ENCODE results near the gene CTRB2.
"Not testable (repeated sequence)": the region's sequence is repeated elsewhere in the genome, so short reads cannot be mapped to it uniquely, and the experiment has no call there.

Gene CTRB2
- total RNA-seq: 0 reads per million in 2 donors

DNA sequence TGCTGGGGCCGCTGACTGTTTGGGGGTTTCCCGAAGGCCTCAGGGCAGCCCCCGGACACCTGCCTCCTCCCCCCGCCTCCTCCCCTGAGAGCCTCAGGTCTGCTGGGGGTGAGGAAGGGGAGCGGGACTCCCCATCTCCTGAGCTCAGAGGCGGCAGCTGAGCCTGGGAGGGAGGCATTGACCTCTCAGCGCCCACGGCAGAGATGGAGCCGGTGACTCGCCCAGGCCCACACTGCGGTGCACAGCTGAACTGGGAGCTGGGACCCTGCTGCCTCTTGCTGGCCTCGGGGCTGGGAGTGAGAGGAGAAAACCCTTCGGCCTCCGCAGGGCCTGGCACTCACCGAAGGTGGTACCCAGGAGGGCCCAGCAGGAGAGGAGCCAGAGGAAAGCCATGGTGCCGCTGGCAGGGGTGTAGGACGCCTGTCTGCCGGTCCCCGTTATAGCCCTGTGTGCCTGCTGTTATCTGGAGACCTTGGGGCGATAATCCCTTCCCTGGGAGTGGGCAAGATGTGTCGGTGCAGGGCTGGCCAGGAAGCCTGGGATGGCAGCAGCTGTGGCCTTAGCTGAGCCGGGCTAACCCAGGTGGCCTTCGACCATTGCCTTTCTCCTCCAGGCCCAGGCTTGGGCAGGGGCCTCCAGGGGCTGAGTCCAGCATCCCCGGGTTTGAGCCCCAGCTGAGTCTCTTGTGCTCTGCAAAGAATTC lies at the start of gene CTRB2:
Gene CTRB2 (minus strand): TSS at position 413 of the 703 bp plus-strand sequence. CDS start 20 bp downstream, at position 393.
- no peak for DNase-seq

- no peak for DNase-seq
Measured at GRCh38 chr16:75256059-75256571, 49.2 kb upstream of the CTRB2 start.

DNA sequence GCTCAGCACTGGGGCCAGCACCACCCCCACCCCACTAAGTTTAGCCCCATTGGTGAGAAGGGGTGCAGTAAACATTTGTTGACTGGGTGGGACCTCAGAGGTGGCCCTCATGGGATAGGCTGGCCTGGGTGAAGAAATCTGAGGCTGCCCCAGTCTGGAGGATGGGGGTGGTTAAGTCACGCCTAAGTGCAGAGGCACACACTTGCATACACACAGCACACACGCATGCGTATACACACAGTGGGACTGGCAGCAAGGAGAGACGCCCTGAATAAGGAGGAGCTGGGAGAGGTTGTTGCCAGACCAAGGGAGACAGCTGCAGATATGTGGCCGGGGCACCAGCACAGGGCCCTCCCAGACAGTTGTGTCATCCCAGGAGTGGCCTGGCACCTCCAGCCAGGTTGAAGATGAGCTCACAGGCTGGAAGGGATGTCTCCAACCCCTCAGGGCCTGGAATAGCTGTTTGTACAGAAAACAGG lies 47.4 kb upstream of the CTRB2 start:
- no peak for DNase-seq

GRCh38 chr16:75252946-75253911 lies 46.3 kb upstream of the CTRB2 start:
- no peak for DNase-seq

GRCh38 chr16:75252049-75252864 lies 45.3 kb upstream of the CTRB2 start:
- no peak for DNase-seq

- DNase-seq: no peak
Measured at GRCh38 chr16:75251280-75252048, 44.5 kb upstream of the CTRB2 start, which contains the start of gene BCAR1. BCAR1 (minus strand) TSS chr16:75251624; CDS start chr16:75251482, 142 bp downstream.

DNA sequence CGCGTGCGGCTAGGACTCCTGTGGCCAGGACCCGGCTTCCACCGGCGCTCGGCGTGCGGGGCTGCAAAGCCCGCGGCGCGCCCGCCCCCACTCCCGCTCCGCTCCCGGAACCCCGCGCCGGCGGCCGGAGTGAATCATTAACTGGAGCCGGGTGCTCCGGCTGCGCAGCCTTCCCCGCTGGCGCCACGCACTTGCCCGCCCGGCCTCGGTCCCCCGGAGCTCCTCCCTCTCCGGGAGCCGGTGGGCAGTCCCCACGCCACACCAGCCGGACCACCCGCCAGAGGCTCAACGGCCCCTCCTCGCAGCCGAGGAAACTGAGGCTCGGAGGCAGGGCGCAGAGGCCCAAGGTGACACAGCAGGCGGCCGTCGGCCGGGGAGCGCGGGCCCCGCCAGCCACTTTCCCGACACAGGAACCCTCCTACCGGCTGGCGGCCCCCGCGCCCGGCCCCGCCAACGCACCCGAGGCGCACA lies 43.9 kb upstream of the CTRB2 start:
- no peak for DNase-seq

DNA sequence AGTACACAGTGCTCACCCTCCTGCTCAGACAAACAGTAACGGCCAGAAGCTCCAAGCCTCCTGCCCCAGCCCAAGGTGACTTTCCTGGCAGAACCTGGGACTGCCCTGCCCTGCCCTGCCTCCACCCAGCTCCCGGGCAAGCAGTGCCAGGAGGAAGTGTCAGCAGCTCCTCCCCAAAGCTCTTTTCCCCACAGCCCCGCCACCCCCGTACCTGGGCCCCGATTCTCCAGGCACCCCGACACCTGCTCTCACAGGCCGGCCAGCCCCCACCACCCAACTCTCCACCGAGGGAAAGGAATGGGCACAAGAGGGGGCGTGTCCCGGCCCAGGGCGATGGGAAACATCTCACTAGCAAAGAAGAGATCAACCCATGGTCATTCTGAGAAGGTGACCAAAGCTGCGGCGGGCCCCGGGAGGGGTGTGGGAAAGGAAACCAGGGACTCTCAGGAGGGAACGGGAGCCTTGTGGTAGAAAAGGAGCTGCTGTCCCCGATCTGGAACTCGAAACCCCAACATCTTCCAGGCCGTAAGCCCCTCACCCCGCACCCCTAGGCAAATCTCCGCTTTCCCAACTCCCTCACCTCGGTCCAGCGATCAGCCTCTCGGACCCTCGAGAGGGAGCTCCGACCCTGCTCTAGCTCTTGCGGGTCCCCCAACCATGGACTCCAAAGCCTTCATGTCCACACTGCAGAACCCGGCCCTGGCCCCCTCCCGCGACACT lies 43.3 kb upstream of the CTRB2 start:
- no peak for DNase-seq

- no peak for DNase-seq
Measured at GRCh38 chr16:75249441-75249840, 42.5 kb upstream of the CTRB2 start.

GRCh38 chr16:75248536-75249380 lies 41.8 kb upstream of the CTRB2 start:
- DNase-seq: no peak

GRCh38 chr16:75248142-75248535 lies 41.2 kb upstream of the CTRB2 start:
- no peak for DNase-seq

GRCh38 chr16:75247249-75247648 lies 40.3 kb upstream of the CTRB2 start:
- no peak for DNase-seq

DNA sequence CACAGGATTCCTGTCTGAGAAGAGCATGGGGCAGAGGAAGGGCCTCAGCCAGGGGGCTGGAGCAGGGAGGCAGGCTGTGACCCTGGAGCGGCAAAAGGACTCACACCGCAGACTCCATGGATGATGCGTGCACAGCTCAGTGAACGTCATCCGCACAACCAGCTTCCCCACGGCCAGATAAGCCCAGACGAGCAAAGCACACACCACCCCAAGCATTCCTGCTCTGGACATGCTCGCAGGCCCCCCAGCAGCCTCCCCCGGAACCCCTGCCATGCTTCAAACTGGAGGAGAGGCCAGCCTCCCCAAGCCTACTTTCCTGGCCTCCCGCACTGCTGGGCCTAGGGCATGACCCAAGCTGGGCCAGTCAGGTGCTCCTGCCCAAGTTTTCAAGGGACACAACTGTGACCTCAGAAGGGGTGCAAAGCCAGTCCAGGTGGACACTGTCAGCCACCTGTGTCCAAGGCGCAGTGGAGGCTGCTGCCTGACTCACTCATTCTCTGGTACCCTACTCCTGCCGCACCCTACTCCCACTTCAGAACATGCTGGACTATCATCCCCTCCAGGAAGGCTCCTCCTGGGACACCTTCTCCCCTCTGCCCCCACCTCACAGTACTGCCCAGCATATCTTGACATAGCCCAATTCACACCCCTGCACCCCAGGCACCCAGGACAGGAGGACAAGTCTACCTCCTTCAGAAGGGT lies 39.7 kb upstream of the CTRB2 start:
- no peak for DNase-seq

DNA sequence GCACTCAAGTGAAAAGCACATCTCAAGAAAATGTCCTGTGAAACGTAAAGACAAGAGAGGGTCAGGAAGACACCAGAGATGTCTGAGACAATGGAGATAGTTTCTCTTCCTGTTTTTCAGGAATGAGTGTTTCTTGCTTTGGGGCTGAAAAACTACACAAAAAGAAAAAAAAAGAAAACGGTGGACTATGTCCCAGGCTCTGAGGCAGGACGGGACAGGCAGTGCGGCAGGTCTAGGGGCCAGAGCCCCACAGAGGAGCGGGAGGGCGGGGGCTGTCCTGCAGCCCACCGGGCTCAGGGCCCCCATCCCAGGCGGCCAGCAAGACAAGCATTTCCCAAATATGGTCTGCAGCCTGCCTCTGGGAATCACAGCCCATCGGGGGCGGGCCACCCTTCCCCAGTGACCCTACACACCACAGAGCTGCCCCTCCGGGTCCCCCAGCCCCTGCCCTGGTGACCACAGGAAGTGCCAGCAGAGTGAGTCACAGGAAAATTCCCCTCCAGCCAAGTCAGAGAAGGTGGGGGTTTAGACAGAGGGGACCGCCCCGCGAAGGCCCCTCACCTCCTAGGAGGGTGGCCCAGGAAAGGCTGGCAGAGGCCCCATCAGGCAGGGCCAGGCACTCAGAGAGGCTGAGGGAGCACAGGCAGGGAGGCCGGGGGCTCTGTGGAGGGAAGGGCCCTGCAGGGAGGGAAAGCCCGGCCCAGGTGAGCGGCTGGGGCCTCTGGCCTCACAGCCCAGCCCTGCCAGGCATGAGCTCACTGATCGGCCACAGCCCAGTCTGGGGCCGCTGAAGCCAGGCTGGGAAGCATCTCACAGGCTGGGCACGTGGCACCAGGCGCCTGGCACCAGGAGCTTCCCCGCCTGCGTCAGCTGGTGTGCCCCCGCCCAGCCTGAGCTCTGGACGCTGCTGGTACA lies 38.1 kb upstream of the CTRB2 start:
- DNase-seq: no peak

DNA sequence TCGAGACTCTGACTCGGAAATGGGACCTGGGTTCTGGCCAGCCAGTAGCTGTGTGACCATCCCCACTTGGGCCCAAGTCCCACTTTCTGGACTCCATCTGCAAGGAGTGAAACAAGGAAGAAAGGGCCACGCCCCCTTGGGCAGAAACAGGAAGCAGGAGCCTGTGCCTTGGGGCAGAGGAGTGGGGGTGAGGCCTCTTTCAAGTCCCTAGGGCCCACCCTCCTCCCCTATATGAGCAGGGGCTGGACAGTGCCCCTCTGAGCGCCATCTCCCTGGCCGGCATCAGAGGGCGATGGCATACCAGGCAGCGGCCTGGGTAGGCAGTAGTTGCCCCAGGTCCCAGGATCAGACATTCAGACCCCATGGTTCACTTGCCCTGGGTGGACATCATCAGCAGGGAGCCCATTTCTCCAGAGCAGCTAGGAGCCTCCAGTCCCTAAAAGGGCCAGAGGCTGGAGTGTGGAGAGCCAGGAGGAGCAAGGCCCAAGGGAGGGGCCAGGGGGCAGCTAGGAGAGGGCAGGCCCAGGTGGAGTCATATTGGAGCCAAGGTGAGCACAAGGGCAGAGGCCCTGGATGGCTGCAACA lies 37.4 kb upstream of the CTRB2 start:
- DNase-seq: no peak

GRCh38 chr16:75243667-75244224 lies 36.8 kb upstream of the CTRB2 start:
- no peak for DNase-seq

DNA sequence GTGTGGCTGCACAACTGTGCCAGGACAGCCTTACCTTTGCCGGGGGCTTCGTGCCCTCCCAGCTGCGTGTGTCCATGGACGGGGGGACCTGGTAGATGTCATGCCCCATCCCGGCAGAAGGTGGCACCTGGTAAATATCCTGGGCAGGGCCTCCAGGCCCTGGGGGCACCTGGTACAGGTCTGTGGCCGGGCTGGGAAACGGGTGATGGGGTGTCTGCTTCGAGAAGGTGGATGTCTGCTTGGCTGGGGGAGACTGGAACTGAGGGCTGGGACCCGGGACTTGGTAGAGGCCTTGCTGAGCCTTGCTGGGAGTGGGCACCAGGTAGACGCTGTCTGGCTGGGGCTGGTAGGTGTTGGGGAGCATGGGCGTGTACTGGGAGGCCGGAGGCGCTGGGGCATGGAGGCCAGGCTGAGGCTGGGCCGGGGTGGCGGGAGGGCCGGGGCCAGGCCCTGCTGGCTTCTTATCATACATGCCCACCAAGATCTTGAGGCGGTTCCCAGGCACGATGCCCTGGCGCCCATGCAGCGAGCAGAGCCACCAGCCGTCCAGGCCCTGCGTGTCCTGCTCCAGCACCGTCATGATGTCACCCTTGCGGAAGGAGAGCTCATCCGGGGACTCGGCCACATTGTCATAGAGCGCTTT lies 35.6 kb upstream of the CTRB2 start:
- not testable (repeated sequence) for DNase-seq

Measured in T-helper 9 cell (primary cell).